SK-N-MC (cell line): Measurements from ENCODE around the gene GRIK4.

Source experiments
- DNase-seq: peaks from one replicate; pipeline ENCODE4 v3.0.0-alpha.2; 2011; ENCODE audit warnings: low read depth, low spot score
- H3K27ac ChIP-seq: fragments of 200-600 bp; sonication (generic); 2 replicates; pipeline ENCODE4 v1.5.1; 2016; ENCODE audit warnings: mixed run types
- H3K36me3 ChIP-seq: fragments of 200-600 bp; sonication (generic); 2 replicates; pipeline ENCODE4 v1.6.1; 2017; ENCODE audit warnings: antibody characterized with exemption, low read length, mixed read lengths; ENCODE audit not compliant: insufficient read depth
- H3K4me3 ChIP-seq: fragments of 200-600 bp; sonication (generic); 2 replicates; pipeline ENCODE4 v1.5.1; 2016
- H3K9ac ChIP-seq: fragments of 200-600 bp; sonication (generic); 2 replicates; pipeline ENCODE4 v1.8.0; 2017; ENCODE audit warnings: mixed run types, mixed read lengths; ENCODE audit not compliant: insufficient read length
- H3K9me3 ChIP-seq: fragments of 200-600 bp; sonication (generic); 2 replicates; pipeline ENCODE4 v1.6.1; 2017; ENCODE audit warnings: low read depth, mild to moderate bottlenecking, antibody characterized with exemption, low read length, moderate library complexity, mixed read lengths
- EZH2 ChIP-seq: fragments of 200-600 bp; sonication (generic); IDR thresholded peaks from one replicate; pipeline ENCODE4 v1.6.1; 2017; ENCODE audit warnings: antibody characterized with exemption
- FOXP2 ChIP-seq: optimal IDR thresholded peaks from 2 replicates; pipeline ENCODE3; 2011; ENCODE audit warnings: mild to moderate bottlenecking, moderate library complexity; ENCODE audit not compliant: insufficient read depth; ENCODE audit errors: extremely low read length, control extremely low read depth
- POLR2AphosphoS5 ChIP-seq: IDR thresholded peaks from 2 replicates; pipeline ENCODE4 v1.6.1; 2012; ENCODE audit warnings: mild to moderate bottlenecking, low read depth, low read length, borderline replicate concordance

Gene GRIK4

GRCh38 chr11:120698918-120699317 lies 187.4 kb downstream of the GRIK4 start:
- no peaks in the 10 kb centered on the region for H3K9me3 ChIP-seq
- TF ChIP-seq FOXP2 (no peak), EZH2 (no peak), POLR2AphosphoS5 (no peak)
- no peak for DNase-seq
- no peak overlapping the region for H3K4me3 ChIP-seq
- no peak overlapping the region for H3K9ac ChIP-seq
- H3K27ac ChIP-seq = no peak overlapping the region
- no peaks in the 10 kb centered on the region for H3K36me3 ChIP-seq

GRCh38 chr11:120702656-120703055 lies 191.1 kb downstream of the GRIK4 start:
- Histone ChIP-seq H3K9me3 (no peaks in the 10 kb centered on the region), H3K9ac (no peak overlapping the region), H3K36me3 (no peaks in the 10 kb centered on the region), H3K4me3 (no peak overlapping the region), H3K27ac (no peak overlapping the region)
- no peak for TF ChIP-seq EZH2
- DNase-seq = no peak

- H3K9ac ChIP-seq = no peak overlapping the region
- TF ChIP-seq EZH2 (no peak), FOXP2 (no peak), POLR2AphosphoS5 (no peak)
- no peaks in the 10 kb centered on the region for H3K36me3 ChIP-seq
- no peak overlapping the region for H3K27ac ChIP-seq
- H3K4me3 ChIP-seq = no peak overlapping the region
- no peak for DNase-seq
- H3K9me3 ChIP-seq = no peaks in the 10 kb centered on the region
These were observed 192.0 kb downstream of the GRIK4 start for GRCh38 chr11:120703358-120704152.

- Histone ChIP-seq H3K9me3 (no peaks in the 10 kb centered on the region), H3K27ac (no peak overlapping the region), H3K4me3 (no peak overlapping the region), H3K36me3 (no peaks in the 10 kb centered on the region), H3K9ac (no peak overlapping the region)
- DNase-seq = no peak
- no peak for TF ChIP-seq POLR2AphosphoS5
- TF ChIP-seq EZH2 = no peak
- TF ChIP-seq FOXP2 = no peak
These were observed 192.8 kb downstream of the GRIK4 start for GRCh38 chr11:120704256-120704750.

GRCh38 chr11:120706257-120706656 lies 194.7 kb downstream of the GRIK4 start:
- Histone ChIP-seq H3K9ac (no peak overlapping the region), H3K4me3 (no peak overlapping the region), H3K27ac (no peak overlapping the region), H3K36me3 (no peaks in the 10 kb centered on the region), H3K9me3 (no peaks in the 10 kb centered on the region)
- TF ChIP-seq EZH2 = no peak
- no peak for TF ChIP-seq POLR2AphosphoS5
- TF ChIP-seq FOXP2 = no peak
- DNase-seq = no peak

- Histone ChIP-seq H3K27ac (no peak overlapping the region), H3K36me3 (no peaks in the 10 kb centered on the region), H3K4me3 (no peak overlapping the region), H3K9ac (no peak overlapping the region), H3K9me3 (no peaks in the 10 kb centered on the region)
- TF ChIP-seq EZH2 = no peak
- TF ChIP-seq POLR2AphosphoS5 = no peak
- no peak for TF ChIP-seq FOXP2
- DNase-seq = no peak
These were observed 195.6 kb downstream of the GRIK4 start for GRCh38 chr11:120707098-120707497.

GRCh38 chr11:120707663-120708062 lies 196.1 kb downstream of the GRIK4 start:
- no peak overlapping the region for H3K9ac ChIP-seq
- DNase-seq = no peak
- TF ChIP-seq POLR2AphosphoS5 = no peak
- no peak for TF ChIP-seq FOXP2
- TF ChIP-seq EZH2 = no peak

GRCh38 chr11:120708511-120709183 lies 197.1 kb downstream of the GRIK4 start:
- no peak for DNase-seq
- H3K9ac ChIP-seq = no peak overlapping the region

More at GRCh38 chr11:120707663-120708062, 196.1 kb downstream of the GRIK4 start:
- Histone ChIP-seq H3K9me3 (no peaks in the 10 kb centered on the region), H3K27ac (no peak overlapping the region), H3K4me3 (no peak overlapping the region), H3K36me3 (no peaks in the 10 kb centered on the region)

GRCh38 chr11:120709808-120710207 lies 198.3 kb downstream of the GRIK4 start:
- Histone ChIP-seq H3K27ac (no peak overlapping the region), H3K9ac (no peak overlapping the region)

More at GRCh38 chr11:120708511-120709183, 197.1 kb downstream of the GRIK4 start:
- TF ChIP-seq FOXP2 (no peak), EZH2 (no peak), POLR2AphosphoS5 (no peak)
- no peak overlapping the region for H3K27ac ChIP-seq
- no peaks in the 10 kb centered on the region for H3K36me3 ChIP-seq
- H3K9me3 ChIP-seq = no peaks in the 10 kb centered on the region
- no peak overlapping the region for H3K4me3 ChIP-seq

More at GRCh38 chr11:120709808-120710207, 198.3 kb downstream of the GRIK4 start:
- no peaks in the 10 kb centered on the region for H3K36me3 ChIP-seq
- no peaks in the 10 kb centered on the region for H3K9me3 ChIP-seq
- TF ChIP-seq EZH2 (no peak), POLR2AphosphoS5 (no peak), FOXP2 (no peak)
- H3K4me3 ChIP-seq = no peak overlapping the region
- DNase-seq = no peak
